PFSK-1 (cell line): ENCODE results near the gene IRF2.

Experiments
- POLR2AphosphoS5 ChIP-seq: IDR thresholded peaks from 2 replicates; pipeline ENCODE4 v1.6.1; 2012; ENCODE audit warnings: low read depth, mild to moderate bottlenecking, control low read depth, low read length, moderate library complexity
- SIN3A ChIP-seq: IDR thresholded peaks from 2 replicates; pipeline ENCODE4 v1.6.1; 2012; ENCODE audit warnings: mild to moderate bottlenecking, low read length, moderate library complexity, borderline replicate concordance; ENCODE audit not compliant: insufficient read depth
- TAF1 ChIP-seq: IDR thresholded peaks from 2 replicates; pipeline ENCODE4 v1.6.1; 2012; ENCODE audit warnings: low read length, control low read depth, borderline replicate concordance; ENCODE audit not compliant: insufficient read depth
- TF ChIP-seq, protein P1 (sequence below), 2 experiments: IDR thresholded peaks; 2 replicates each; pipeline versions ENCODE4 v1.6.1 to v1.8.0; 2011 to 2012; ENCODE audit warnings: low read depth in 2 of 2, low read length in 2 of 2, control low read depth in 1 of 2, inconsistent platforms in 1 of 2, mild to moderate bottlenecking in 1 of 2, moderate library complexity in 1 of 2; ENCODE audit not compliant: insufficient read depth in 1 of 2

DNA sequence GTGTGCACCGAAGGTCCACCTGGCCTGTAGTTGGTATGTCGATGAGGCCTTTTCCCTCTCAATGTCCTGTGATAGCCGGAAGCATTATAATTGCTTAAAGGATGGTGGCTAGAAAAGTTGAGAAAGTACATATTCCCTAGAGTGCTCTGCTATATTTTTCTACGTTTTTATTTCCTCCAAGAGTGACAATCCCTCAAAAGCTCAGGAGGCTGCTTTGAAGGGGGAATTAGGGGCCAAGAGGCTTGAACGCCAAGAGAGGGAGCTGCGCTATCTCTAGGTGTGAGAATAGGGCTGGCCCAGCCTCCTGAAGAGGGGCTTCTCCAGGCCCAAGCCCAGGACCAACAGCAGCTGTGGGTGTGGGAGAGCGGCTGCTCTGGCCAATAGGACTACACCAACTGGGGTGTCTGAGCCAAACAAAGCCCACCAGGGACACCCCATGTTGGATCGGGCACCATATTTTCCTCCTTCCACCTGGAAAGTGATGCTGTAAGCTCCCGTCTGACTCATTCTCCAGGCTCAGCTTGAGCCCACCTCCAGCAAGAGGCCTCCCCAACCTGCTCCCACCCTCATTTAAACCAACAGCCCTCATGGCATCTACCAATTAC is 124.0 kb downstream of the IRF2 start:
- TF ChIP-seq POLR2AphosphoS5 (no peak), SIN3A (no peak), TAF1 (no peak)
- TF ChIP-seq, protein P1, sequence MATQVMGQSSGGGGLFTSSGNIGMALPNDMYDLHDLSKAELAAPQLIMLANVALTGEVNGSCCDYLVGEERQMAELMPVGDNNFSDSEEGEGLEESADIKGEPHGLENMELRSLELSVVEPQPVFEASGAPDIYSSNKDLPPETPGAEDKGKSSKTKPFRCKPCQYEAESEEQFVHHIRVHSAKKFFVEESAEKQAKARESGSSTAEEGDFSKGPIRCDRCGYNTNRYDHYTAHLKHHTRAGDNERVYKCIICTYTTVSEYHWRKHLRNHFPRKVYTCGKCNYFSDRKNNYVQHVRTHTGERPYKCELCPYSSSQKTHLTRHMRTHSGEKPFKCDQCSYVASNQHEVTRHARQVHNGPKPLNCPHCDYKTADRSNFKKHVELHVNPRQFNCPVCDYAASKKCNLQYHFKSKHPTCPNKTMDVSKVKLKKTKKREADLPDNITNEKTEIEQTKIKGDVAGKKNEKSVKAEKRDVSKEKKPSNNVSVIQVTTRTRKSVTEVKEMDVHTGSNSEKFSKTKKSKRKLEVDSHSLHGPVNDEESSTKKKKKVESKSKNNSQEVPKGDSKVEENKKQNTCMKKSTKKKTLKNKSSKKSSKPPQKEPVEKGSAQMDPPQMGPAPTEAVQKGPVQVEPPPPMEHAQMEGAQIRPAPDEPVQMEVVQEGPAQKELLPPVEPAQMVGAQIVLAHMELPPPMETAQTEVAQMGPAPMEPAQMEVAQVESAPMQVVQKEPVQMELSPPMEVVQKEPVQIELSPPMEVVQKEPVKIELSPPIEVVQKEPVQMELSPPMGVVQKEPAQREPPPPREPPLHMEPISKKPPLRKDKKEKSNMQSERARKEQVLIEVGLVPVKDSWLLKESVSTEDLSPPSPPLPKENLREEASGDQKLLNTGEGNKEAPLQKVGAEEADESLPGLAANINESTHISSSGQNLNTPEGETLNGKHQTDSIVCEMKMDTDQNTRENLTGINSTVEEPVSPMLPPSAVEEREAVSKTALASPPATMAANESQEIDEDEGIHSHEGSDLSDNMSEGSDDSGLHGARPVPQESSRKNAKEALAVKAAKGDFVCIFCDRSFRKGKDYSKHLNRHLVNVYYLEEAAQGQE (IDR thresholded peaks at IDR 0.05; ENCODE audit: insufficient read depth in 1 of 2, low read depth in 2 of 2, low read length in 2 of 2), result no peak
